Liver (tissue), 9 donors: ENCODE measurements around the gene AAK1. TPM values are rescaled to one million over a fixed set of nuclear protein-coding genes. Genes with fewer than 3 reads are reported as not detected.
"Not testable (repeated sequence)": the region's sequence is repeated elsewhere in the genome, so short reads cannot be mapped to it uniquely, and the experiment has no call there.

Source experiments
- DNase-seq: peaks from one replicate; pipeline ENCODE4 v3.0.0-alpha.2; 2017; ENCODE audit warnings: low spot score
- H3K27ac ChIP-seq, 2 donors: one replicate each; pipeline ENCODE4 v1.7.0; 2013; ENCODE audit warnings: inconsistent platforms in 2 of 2, low read length in 2 of 2, control low read depth in 1 of 2, low read depth in 1 of 2, mild to moderate bottlenecking in 1 of 2
- H3K27me3 ChIP-seq, 4 donors: one replicate each; pipeline versions ENCODE4 v1.6.1 to v1.7.0; 2013; ENCODE audit warnings: low read length in 3 of 4, inconsistent platforms in 1 of 4, mild to moderate bottlenecking in 1 of 4, moderate library complexity in 1 of 4; ENCODE audit not compliant: control insufficient read depth in 4 of 4, insufficient read depth in 4 of 4
- H3K36me3 ChIP-seq, 4 donors: one replicate each; pipeline versions ENCODE4 v1.6.1 to v1.7.0; 2013; ENCODE audit warnings: low read length in 3 of 4, mild to moderate bottlenecking in 3 of 4, low read depth in 1 of 4, moderate library complexity in 1 of 4; ENCODE audit not compliant: control insufficient read depth in 4 of 4, insufficient read depth in 3 of 4
- H3K4me1 ChIP-seq, 4 donors: one replicate each; pipeline versions ENCODE4 v1.6.1 to v1.7.0; 2013; ENCODE audit warnings: low read length in 3 of 4, mild to moderate bottlenecking in 3 of 4, moderate library complexity in 1 of 4; ENCODE audit not compliant: control insufficient read depth in 4 of 4, insufficient read depth in 4 of 4
- H3K4me3 ChIP-seq, 3 donors: one replicate each; pipeline versions ENCODE4 v1.6.1 to v1.7.0; 2013; ENCODE audit warnings: low read length in 3 of 3, control low read depth in 1 of 3, low read depth in 1 of 3, mild to moderate bottlenecking in 1 of 3
- H3K9ac ChIP-seq, 2 donors: one replicate each; pipeline ENCODE4 v1.7.0; 2013; ENCODE audit warnings: low read length in 2 of 2, mild to moderate bottlenecking in 2 of 2, moderate library complexity in 2 of 2, control low read depth in 1 of 2, low read depth in 1 of 2
- H3K9me3 ChIP-seq, 4 donors: one replicate each; pipeline versions ENCODE4 v1.6.1 to v1.7.0; 2013; ENCODE audit warnings: low read length in 3 of 4; ENCODE audit not compliant: control insufficient read depth in 4 of 4
- CTCF ChIP-seq: fragments of 150-350 bp; IDR thresholded peaks from 2 replicates; pipeline ENCODE4 v1.5.1; 2017; ENCODE audit warnings: improper control_type of control experiment, low read depth, low read length; ENCODE audit not compliant: missing input control
- FOXA1 ChIP-seq: IDR thresholded peaks from 2 replicates; pipeline ENCODE4 v1.6.1; 2016; ENCODE audit warnings: antibody characterized with exemption
- FOXA2 ChIP-seq: IDR thresholded peaks from 2 replicates; pipeline ENCODE4 v1.6.1; 2016; ENCODE audit warnings: antibody characterized with exemption
- GABPA ChIP-seq, 2 donors: IDR thresholded peaks in 1 of 2; conservative IDR thresholded peaks in 1 of 2; 2 replicates each; pipeline ENCODE4 v1.6.1; 2016; ENCODE audit warnings: antibody characterized with exemption in 2 of 2, mild to moderate bottlenecking in 1 of 2, moderate library complexity in 1 of 2
- HNF4A ChIP-seq, 2 donors: conservative IDR thresholded peaks; 2 replicates each; pipeline ENCODE4 v1.6.1; 2016; ENCODE audit warnings: antibody characterized with exemption in 2 of 2, mild to moderate bottlenecking in 2 of 2
- JUND ChIP-seq, 2 donors: IDR thresholded peaks; 2 replicates each; pipeline ENCODE4 v1.6.1; 2016; ENCODE audit warnings: antibody characterized with exemption in 2 of 2
- NR2F2 ChIP-seq: IDR thresholded peaks from 2 replicates; pipeline ENCODE4 v1.6.1; 2016; ENCODE audit warnings: antibody characterized with exemption
- RXRA ChIP-seq, 2 donors: IDR thresholded peaks; 2 replicates each; pipeline ENCODE4 v1.6.1; 2017 to 2018; ENCODE audit warnings: antibody characterized with exemption in 2 of 2, mild to moderate bottlenecking in 1 of 2
- SP1 ChIP-seq: IDR thresholded peaks from 2 replicates; pipeline ENCODE4 v1.6.1; 2018; ENCODE audit warnings: antibody characterized with exemption, mild to moderate bottlenecking
- TAF1 ChIP-seq: conservative IDR thresholded peaks from 2 replicates; pipeline ENCODE4 v1.6.1; 2016; ENCODE audit warnings: antibody characterized with exemption, mild to moderate bottlenecking
- YY1 ChIP-seq: IDR thresholded peaks from 2 replicates; pipeline ENCODE4 v1.6.1; 2016; ENCODE audit warnings: antibody characterized with exemption, mild to moderate bottlenecking
- WGBS: extraction: QIAGEN DNeasy Blood & Tissue Kit; methylation state at CpG from one replicate; pipeline ENCODE4 v1.1.7; 2013; 5-methylcytosine and 5-hydroxymethylcytosine counted together
- polyA plus RNA-seq, 2 donors: library from polyadenylated mRNA; stranded (reverse) in 1 of 2; unstranded in 1 of 2; fragments of 200-250 nt in 1 of 2; fragments of >200 nt in 1 of 2; fragmentation: Nextera tagmentation in 1 of 2; extraction: Ambion mirVana in 1 of 2; gene quantifications; one replicate each; pipeline versions ENCODE4 v1.2.1 to v1.2.3, GENCODE V29; 2013 to 2015
- total RNA-seq, 2 donors: library from RNA; depleted of rRNA; stranded (reverse); fragments of >200 nt; gene quantifications; one replicate each; pipeline ENCODE4 v1.2.3, GENCODE V29; 2014
- donor health status: healthy.
- donor health status: healthy.
- donor health status: healthy.
- donor health status: healthy.
- donor health status: healthy.

Gene AAK1
- total and polyA plus RNA-seq, 4 donors = 3.9 to 14.3 (median 11.3) TPM

GRCh38 chr2:69624131-69624530, 19.4 kb downstream of the AAK1 start:
- TF ChIP-seq YY1 (no peak), JUND (IDR thresholded peaks at IDR 0.05) (no peak), FOXA2 (no peak), NR2F2 (no peak), SP1 (no peak), RXRA (IDR thresholded peaks at IDR 0.05) (no peak), TAF1 (no peak), CTCF (no peak), HNF4A (conservative IDR thresholded peaks at IDR 0.05) (no peak), FOXA1 (no peak)
- no peak overlapping the region for H3K27ac ChIP-seq
- H3K4me3 ChIP-seq = no peak overlapping the region
- 33% methylated on average over 1 of the region's 1 CpG for WGBS
- H3K4me1 ChIP-seq = peaks cover 0 to 5% (median 0%) of the 10 kb centered on the region in 4 donors
- no peak for DNase-seq
- H3K36me3 ChIP-seq = no peaks in the 10 kb centered on the region
- H3K9ac ChIP-seq = no peak overlapping the region
- H3K27me3 ChIP-seq = no peaks in the 10 kb centered on the region
- H3K9me3 ChIP-seq = no peaks in the 10 kb centered on the region

DNA sequence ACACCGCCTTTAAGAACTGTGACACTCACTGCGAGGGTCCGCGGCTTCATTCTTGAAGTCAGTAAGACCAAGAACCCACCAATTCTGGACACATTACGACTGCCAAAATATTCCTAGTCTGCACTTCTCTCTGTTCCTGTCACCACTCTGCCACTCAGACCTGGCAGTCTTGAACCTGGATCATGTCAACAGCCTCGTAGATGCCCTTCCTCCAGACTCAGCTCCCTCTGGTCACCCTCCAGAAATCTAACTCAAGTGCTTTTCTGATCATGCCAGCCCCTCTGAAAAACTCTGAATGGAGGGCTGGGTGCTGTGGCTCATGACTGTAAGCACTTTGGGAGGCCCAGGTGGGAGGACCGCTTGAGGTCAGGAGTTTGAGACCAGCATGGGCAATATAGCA, 20.3 kb downstream of the AAK1 start:
- no peak overlapping the region for H3K9ac ChIP-seq
- no peak for TF ChIP-seq SP1
- no peak for TF ChIP-seq GABPA (IDR thresholded peaks at IDR 0.05 in 1 of 2, conservative IDR thresholded peaks at IDR 0.05 in 1 of 2)
- TF ChIP-seq RXRA (IDR thresholded peaks at IDR 0.05) = no peak
- no peak overlapping the region for H3K4me3 ChIP-seq
- no peak overlapping the region for H3K27ac ChIP-seq
- H3K36me3 ChIP-seq = no peaks in the 10 kb centered on the region
- no peaks in the 10 kb centered on the region for H3K27me3 ChIP-seq
- H3K9me3 ChIP-seq = no peaks in the 10 kb centered on the region
- DNase-seq = no peak
- H3K4me1 ChIP-seq = peaks cover 0 to 5% (median 0%) of the 10 kb centered on the region in 4 donors
- 93% methylated on average over 7 of the region's 7 CpGs for WGBS

GRCh38 chr2:69622805-69623204, 20.7 kb downstream of the AAK1 start:
- H3K4me1 ChIP-seq, H3K36me3 ChIP-seq: not testable (repeated sequence)

DNA sequence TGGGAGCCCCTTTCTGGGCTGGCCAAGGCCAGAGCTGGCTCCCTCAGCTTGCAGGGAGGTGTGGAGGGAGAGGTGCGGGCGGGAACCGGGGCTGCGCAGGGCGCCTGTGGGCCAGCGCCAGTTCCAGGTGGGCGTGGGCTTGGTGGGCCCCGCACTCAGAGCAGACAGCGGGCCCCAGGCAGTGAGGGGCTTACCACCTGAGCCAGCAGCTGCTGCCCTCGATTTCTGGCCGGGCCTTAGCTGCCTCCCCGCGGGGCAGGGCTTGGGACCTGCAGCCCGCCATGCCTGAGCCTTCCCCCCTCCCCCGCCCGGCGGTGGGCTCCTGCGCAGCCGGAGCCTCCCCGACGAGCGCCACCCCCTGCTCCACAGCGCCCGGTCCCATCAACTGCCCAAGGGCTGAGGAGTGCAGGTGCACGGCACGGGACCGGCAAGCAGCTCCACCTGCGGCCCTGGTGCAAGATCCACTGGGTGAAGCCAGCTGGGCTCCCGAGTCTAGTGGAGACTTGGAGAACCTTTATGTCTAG, 21.5 kb downstream of the AAK1 start:
- not testable (repeated sequence) for H3K9me3 ChIP-seq, H3K36me3 ChIP-seq, H3K27ac ChIP-seq, DNase-seq, H3K9ac ChIP-seq, H3K4me3 ChIP-seq, H3K4me1 ChIP-seq, H3K27me3 ChIP-seq
- WGBS = 99% methylated on average over 29 of the region's 29 CpGs

More at GRCh38 chr2:69622805-69623204, 20.7 kb downstream of the AAK1 start:
- not testable (repeated sequence) for H3K27ac ChIP-seq, H3K27me3 ChIP-seq, H3K9me3 ChIP-seq, H3K9ac ChIP-seq, H3K4me3 ChIP-seq, DNase-seq
- 94% methylated on average over 10 of the region's 10 CpGs for WGBS
